ENCODE data around the gene MRPS6.

GRCh38 chr21:34110594-34111202, 37.3 kb downstream of the MRPS6 start:
- no peak for TF ChIP-seq POLR2A (IDR thresholded peaks at IDR 0.05)
- no peak for TF ChIP-seq CTCF (IDR thresholded peaks at IDR 0.05)
- no peak for TF ChIP-seq EP300 (IDR thresholded peaks at IDR 0.05)
